ENCODE data around the gene SLFN12L. TPM values are rescaled to one million over a fixed set of nuclear protein-coding genes. Genes with fewer than 3 reads are reported as not detected.

Gene SLFN12L
- total RNA-seq, 1 donor from 2014 or later: 0.92 TPM

DNA sequence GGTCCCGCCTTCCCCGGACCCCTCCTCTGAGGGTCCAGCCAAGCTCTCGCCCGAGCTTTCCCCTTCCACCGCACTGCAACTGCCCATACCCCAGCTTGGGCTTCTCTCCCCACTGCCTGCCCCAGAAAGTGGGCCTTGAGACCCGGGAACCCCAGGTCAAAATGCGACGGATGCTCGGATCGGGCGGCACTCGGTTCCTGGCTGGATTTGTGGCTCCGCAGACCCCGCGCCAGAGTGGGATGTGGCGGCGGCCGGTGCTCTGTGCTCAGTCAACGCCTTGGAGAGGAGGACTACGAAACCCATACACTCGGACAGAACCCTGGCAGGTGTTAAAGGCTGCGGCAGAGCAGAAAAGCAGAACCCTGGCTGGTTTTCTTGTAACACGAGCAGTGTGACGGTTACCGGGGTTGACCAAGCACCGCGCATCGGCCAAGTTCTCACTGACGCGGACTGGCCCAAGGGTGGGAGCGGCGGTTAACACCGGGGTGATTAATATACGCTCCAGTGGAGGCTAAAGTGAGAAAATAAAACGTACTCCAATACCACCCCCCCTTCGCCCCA, 88.0 kb downstream of the SLFN12L start:
- intact Hi-C loops (cut with DNase I): loop anchor here (5.0 kb wide), 1 partner anchor 38 kb away; no protein-coding TSS in a partner anchor
- peak; percentile 83 for DNase-seq (ENCODE audit: low spot score)

DNA sequence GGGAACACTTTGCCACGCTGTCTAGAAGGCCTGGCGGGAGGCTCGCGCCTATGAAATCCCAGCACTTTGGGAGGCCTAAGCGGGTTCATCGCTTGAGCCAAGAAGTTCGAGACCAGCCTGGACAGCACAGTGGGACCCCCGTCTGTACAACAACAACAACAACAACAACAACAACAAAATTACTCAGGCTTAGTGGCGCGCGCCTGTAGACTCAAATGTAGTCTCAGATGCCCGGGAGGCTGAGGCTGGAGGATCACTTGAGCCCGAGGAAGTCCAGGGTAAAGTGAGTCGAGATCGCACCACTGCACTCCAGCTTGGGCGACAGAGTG, 88.6 kb downstream of the SLFN12L start:
- no peak for DNase-seq (ENCODE audit: low spot score)
- intact Hi-C loops (cut with DNase I): loop anchor here (1.0 to 5.0 kb wide), 2 partner anchors 38 to 76 kb away; partner anchors contain the start of gene SLFN11

DNA sequence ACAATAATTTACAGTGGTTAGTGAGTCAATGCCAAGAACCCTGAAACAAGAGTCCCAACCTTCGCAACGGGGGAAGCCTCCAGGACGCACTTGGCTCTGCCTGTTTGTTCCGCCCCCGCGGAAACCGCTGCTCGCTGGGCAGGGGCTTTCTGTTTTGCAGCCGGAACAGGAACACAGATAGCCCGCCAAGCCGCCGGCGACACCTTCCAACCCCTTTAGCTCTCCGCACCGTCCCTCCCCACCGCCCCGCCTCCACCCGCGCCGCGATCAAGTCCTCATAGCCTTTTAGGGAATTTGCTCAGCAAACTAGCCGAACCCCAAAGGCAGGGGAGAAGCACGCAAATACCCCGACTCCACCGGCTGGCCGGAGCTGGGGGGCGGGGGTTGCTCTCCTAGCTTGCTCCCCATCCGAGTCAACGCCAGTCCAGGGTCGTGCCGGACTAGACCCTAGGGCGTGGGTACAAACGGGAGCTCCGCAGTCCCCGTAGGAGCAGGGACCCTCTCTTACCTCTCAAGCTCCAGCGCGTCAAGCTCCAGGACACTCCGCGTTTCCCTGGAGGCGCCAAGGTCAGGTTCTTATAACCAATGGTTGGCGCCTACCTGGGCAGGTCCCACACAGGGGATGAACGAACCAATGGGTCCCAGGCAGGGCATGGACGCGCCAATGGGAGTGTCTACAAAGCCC, 89.1 kb downstream of the SLFN12L start, which contains the start of gene SLFN13:
SLFN13 (minus strand) TSS at position 553 of the 685 bp plus-strand sequence. CDS start 3,086 bp downstream, outside the sequence.
- DNase-seq (ENCODE audit: low spot score): peak; percentile 93
- intact Hi-C loops (cut with DNase I): loop anchor here (1.0 to 5.0 kb wide), 2 partner anchors 39 to 75 kb away; partner anchors contain the start of gene SLFN11

DNA sequence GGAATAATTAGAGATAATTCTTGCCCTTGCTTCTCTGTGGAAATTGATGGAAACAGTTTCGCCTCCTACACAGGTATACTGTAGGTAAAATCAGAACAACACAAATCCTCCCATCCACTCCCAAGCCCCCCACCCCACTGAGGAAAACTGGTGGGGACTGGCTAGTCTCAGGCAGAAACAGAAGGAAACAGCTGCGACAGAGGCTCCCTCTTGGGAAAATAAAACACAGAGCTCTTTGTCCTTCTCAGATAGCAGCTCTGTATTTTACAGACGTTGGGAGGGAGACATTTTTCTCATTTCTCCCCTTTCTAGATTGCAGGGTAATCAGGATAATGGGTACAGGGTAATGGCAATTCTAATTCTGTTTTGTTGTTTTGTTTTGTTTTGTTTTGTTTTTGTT, 90.0 kb downstream of the SLFN12L start:
- intact Hi-C loops (cut with DNase I): loop anchor here (5.0 kb wide), 1 partner anchor 40 kb away; no protein-coding TSS in a partner anchor
- DNase-seq (ENCODE audit: low spot score): no peak

DNA sequence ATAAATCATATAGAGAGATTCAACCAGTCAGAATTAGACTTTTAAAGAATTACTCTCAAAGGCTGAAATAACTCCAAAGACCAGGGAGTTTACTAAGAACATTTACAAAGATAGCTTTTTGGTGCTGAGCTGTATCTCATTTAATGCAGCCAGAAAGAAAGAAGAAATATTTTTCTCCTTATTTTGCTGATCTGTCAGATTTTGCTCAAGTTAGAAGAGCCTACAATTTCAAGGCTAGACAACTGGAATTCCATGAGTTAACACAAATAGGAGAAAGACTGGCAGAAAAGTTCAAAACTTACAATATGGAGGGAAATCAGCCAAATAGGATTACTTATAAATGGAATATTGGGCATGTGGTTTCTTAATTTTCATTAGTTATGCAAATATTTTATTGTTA, 99.0 kb downstream of the SLFN12L start:
- intact Hi-C loops (cut with DNase I): no loop called here

DNA sequence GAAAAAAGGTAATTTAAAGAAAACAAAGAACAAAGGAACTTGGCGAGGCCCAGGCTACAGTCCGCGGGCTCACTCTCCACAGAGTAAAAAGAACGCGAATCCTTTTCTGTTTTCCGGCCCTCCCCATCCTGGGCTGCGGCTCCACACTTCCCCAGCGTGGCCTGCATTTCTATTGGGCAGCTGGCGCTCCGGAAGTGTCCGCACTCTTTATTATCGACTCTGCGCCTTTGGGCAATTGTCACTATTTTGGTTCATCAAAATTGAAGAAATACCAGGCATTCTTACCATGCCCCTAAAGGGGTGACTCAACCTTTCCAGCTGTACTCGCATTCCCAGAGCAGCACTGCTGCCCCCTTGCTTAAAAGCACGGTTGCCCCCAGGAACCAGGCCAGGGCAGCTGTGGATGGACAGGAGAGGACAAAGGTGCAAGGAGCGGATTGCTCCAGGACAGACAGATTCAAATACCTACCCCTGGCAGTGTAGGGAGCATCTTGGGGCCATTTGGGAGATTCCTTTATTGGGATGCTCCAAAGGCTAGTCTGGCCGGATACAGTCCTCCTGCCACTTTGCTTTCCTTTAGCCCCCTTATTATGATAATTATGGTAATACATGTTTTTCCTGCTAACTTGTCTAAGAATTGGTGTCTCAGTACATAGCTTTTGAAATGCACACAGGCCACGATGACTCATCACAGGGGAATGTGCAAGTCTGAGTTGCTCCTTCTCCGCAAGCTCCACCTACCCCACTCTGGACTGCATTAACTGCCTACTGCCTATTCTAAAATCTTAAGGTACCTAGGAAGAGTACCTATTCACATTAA, 104.2 kb downstream of the SLFN12L start:
- intact Hi-C loops (cut with DNase I): loop anchor here (2.0 to 5.0 kb wide), 4 partner anchors 58 to 191 kb away; partner anchors contain the start of genes SLFN12L and SLFN5
- DNase-seq (ENCODE audit: low spot score): peak; percentile 84

More for the DNA sequence above, 99.0 kb downstream of the SLFN12L start:
- DNase-seq (ENCODE audit: low spot score): no peak

DNA sequence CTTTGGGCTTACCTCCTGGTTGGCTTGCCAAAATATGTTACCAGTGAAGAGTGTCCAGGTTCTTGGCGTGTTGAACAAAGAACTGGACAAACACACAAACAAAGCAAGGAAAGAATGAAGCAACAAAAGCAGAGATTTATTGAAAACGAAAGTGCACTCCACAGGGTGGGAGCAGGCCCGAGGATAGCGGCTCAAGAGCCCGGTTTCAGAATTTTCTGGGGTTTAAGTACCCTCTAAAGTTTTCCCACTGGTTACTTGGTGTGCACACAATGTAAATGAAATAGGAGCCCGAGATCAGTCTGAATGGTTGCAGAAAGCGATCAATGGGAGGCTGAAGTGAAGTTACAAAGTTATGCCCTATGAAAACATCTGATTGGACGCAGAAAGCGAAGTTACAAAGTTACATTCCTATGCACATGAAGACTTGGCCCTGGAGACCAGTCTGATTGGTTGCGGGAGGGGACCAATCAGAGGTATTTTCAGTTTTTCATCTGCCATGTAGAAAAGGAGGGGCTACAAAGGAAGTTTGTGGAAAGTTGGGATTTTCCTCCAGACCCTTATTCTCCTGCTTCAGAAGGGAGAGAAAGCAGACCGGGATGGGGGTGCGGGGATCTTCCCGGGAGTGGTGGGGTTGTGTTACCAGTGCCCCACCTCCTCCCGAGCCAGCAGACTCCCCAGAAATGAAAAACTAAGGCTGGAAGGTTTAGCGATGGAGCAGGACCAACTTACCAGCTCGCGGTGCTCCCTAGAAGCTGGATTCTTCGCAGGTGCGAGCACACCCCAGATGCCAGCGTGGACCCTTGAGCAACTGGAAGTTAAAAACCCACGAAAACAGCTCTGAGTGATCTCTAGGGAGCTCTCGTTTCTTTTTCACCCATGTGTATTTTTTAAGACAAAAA, 105.1 kb downstream of the SLFN12L start, which contains the start of gene SLFN12:
SLFN12 (minus strand) TSS at position 325 of the 899 bp plus-strand sequence. CDS start 9,472 bp downstream, outside the sequence.
- DNase-seq (ENCODE audit: low spot score): no peak
- intact Hi-C loops (cut with DNase I): loop anchor here (2.0 to 5.0 kb wide), 4 partner anchors 58 to 190 kb away; partner anchors contain the start of genes SLFN12L and SLFN5

DNA sequence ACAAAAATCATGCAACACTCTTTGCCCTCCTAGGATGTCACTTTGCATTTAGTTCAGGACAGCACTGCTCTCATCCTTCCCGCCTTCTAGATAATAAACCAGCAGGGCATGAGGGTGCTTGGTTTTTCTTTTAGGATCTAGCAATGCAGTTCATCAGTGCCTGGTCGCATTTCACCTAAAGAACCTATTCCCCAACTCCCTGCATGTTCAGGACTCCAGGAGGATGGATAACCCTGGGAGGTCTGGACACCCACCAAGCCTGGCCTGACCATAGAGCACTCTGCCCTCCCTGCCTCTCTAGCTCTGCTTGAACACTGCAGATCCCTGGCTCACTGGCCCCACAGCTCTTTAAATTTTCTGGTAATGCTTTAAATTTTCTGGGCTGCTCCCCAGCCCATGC, 107.8 kb downstream of the SLFN12L start:
- DNase-seq (ENCODE audit: low spot score): no peak
- intact Hi-C loops (cut with DNase I): loop anchor here (5.0 kb wide), 3 partner anchors 108 to 187 kb away; partner anchors contain the start of genes SLFN12L and SLFN5

DNA sequence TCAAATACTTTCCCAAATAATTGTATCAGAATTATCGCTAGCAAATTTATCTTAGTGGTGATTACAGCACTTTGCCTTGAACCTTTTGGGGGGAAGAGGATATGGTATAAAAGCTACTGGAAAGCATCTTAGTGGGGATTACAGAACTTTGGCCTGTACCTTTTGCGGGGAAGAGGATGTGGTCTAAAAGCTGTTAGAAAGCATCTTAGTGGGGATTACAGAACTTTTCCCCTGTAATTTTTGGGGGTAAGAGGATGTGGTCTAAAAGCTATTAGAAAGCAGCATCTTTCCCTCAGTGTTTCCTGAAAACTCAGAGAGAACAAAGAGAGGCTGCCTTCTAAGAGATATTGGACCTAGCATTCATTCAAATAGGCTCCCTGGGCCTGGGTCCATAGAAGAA, 109.2 kb downstream of the SLFN12L start:
- DNase-seq (ENCODE audit: low spot score): no peak
- intact Hi-C loops (cut with DNase I): no loop called here

DNA sequence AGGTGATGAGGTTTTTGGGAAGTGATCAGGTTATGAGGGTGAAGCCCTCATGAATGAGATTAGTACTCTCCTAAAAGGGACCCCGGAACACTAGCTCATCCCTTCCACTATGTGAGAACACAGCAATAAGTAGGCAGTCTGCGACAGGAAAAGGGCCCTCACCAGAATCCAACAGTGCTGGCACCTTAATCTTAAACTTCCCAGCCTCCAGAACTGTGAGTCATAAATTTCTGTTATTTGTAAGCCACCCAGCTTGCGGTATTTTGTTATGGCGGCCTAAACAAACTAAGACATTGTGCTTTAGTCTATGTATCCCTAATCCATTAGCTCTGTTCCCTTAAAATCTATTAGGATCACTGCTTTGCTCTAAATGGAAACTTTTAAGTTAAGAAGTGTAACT, 113.7 kb downstream of the SLFN12L start:
- no peak for DNase-seq (ENCODE audit: low spot score)
- intact Hi-C loops (cut with DNase I): no loop called here

Other genes with a start within 250 kb of the SLFN12L start
- gene SLFN11, start 164.1 kb downstream of the SLFN12L start, total RNA-seq: 23.0 TPM
- gene SLFN12, start 105.2 kb downstream of the SLFN12L start, total RNA-seq: 4.3 TPM
- 4.8 TPM for gene SLFN13, start 88.9 kb downstream of the SLFN12L start, total RNA-seq
- 0.08 TPM for gene SLFN14, start 23.1 kb upstream of the SLFN12L start, total RNA-seq
- 9.2 TPM for gene PEX12, start 40.9 kb upstream of the SLFN12L start, total RNA-seq
- gene AP2B1, start 49.6 kb upstream of the SLFN12L start, total RNA-seq: 137 TPM
- 22.0 TPM for gene RASL10B, start 194.0 kb upstream of the SLFN12L start, total RNA-seq
- 0.08 TPM for gene GAS2L2, start 215.6 kb upstream of the SLFN12L start, total RNA-seq
- not detected for gene C17orf50, start 223.2 kb upstream of the SLFN12L start, total RNA-seq